Dermis microvascular lymphatic vessel endothelial cell (primary cell): Measurements from ENCODE around the gene C4B. TPM values are rescaled to one million over a fixed set of nuclear protein-coding genes. Genes with fewer than 3 reads are reported as not detected.

Experiments
- DNase-seq, 2 donors: peaks; one replicate each; pipeline versions ENCODE4 v3.0.0 to v3.0.0-alpha.2; 2010; ENCODE audit warnings: low read depth in 2 of 2
- total RNA-seq: library from RNA; depleted of rRNA; stranded (reverse); fragments of >200 nt; gene quantifications from 2 replicates; pipeline ENCODE4 v1.2.1, GENCODE V29; 2014

Gene C4B
- total RNA-seq, 1 donor from 2014 or later, result 0.77 TPM

GRCh38 chr6:32081168-32081990, 66.8 kb downstream of the C4B start:
- DNase-seq, result peak in 1 of 2 donors; percentile 52

DNA sequence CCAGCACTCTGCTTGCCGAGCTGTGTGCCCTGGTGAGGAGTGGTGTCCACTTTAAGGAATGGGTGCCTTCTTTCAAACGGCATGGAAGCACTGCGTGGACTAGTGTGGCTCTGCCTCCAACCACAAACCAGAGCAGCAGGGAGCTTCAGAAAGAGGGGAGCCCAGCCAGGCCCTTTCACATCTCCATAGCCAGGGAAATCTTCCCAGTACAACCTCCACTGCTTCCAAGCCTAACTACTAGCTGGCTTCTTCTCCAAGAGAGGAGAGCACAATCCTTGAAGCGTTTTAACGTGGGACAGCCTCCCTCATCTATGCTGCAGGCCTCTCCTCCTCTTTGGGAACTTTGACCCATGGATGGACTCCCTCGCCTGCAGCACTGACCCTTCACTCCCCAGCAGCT, 67.9 kb downstream of the C4B start:
- DNase-seq, result no peak

GRCh38 chr6:32082935-32083334, 68.3 kb downstream of the C4B start:
- DNase-seq, result no peak

- DNase-seq, result no peak
Observed at GRCh38 chr6:32083812-32084768, 69.5 kb downstream of the C4B start.

GRCh38 chr6:32084780-32085179, 70.2 kb downstream of the C4B start:
- DNase-seq, result no peak

Other genes with a start within 250 kb of the C4B start
- gene VWA7, start 237.5 kb upstream of the C4B start, total RNA-seq, result under 0.01 and 0.13 TPM in 2 replicates
- gene VARS1, start 219.0 kb upstream of the C4B start, total RNA-seq, result 48.1 and 53.7 TPM in 2 replicates
- gene LSM2, start 207.8 kb upstream of the C4B start, total RNA-seq, result 29.5 and 39.2 TPM in 2 replicates
- gene HSPA1L, start 199.5 kb upstream of the C4B start, total RNA-seq, result 1.2 and 1.4 TPM in 2 replicates
- 67.4 and 81.8 TPM in 2 replicates for gene HSPA1A, start 199.3 kb upstream of the C4B start, total RNA-seq
- 27.6 and 37.1 TPM in 2 replicates for gene HSPA1B, start 187.1 kb upstream of the C4B start, total RNA-seq
- gene NEU1, start 152.0 kb upstream of the C4B start, total RNA-seq, result 50.2 and 73.0 TPM in 2 replicates
- gene SLC44A4, start 135.8 kb upstream of the C4B start, total RNA-seq, result under 0.01 TPM in 2 replicates
- gene EHMT2, start 117.1 kb upstream of the C4B start, total RNA-seq, result 25.9 and 37.4 TPM in 2 replicates
- gene ZBTB12, start 112.7 kb upstream of the C4B start, total RNA-seq, result 2.2 and 3.0 TPM in 2 replicates
- gene C2, start 87.1 kb upstream of the C4B start, total RNA-seq, result 0.13 TPM in 1 of 2 replicates, not detected in the other
- 0.13 and 0.51 TPM in 2 replicates for gene CFB, start 68.7 kb upstream of the C4B start, total RNA-seq
- 58.3 and 77.6 TPM in 2 replicates for gene NELFE, start 55.8 kb upstream of the C4B start, total RNA-seq
- gene SKIC2, start 55.6 kb upstream of the C4B start, total RNA-seq, result 25.4 and 33.5 TPM in 2 replicates
- gene DXO, start 42.7 kb upstream of the C4B start, total RNA-seq, result 6.4 and 8.0 TPM in 2 replicates
- 0.90 and 1.4 TPM in 2 replicates for gene C4A, start 32.7 kb upstream of the C4B start, total RNA-seq
- gene CYP21A2, start 23.6 kb downstream of the C4B start, total RNA-seq, result not detected in 2 replicates
- 0.90 and 1.8 TPM in 2 replicates for gene TNXB, start 94.5 kb downstream of the C4B start, total RNA-seq
- 9.5 and 17.7 TPM in 2 replicates for gene ATF6B, start 113.5 kb downstream of the C4B start, total RNA-seq
- 4.9 and 5.8 TPM in 2 replicates for gene FKBPL, start 115.5 kb downstream of the C4B start, total RNA-seq
- gene PRRT1, start 137.1 kb downstream of the C4B start, total RNA-seq, result under 0.01 TPM in 2 replicates
- 27.2 and 50.1 TPM in 2 replicates for gene PPT2, start 139.3 kb downstream of the C4B start, total RNA-seq
- 0.64 and 2.3 TPM in 2 replicates for gene EGFL8, start 149.8 kb downstream of the C4B start, total RNA-seq
- 5.6 and 13.4 TPM in 2 replicates for gene AGPAT1, start 161.3 kb downstream of the C4B start, total RNA-seq
- 44.4 and 53.6 TPM in 2 replicates for gene RNF5, start 163.6 kb downstream of the C4B start, total RNA-seq
- 0.38 and 0.39 TPM in 2 replicates for gene AGER, start 169.5 kb downstream of the C4B start, total RNA-seq
- 37.2 and 46.8 TPM in 2 replicates for gene PBX2, start 175.4 kb downstream of the C4B start, total RNA-seq
- gene GPSM3, start 177.8 kb downstream of the C4B start, total RNA-seq, result 6.9 and 9.0 TPM in 2 replicates
- 11.9 and 13.3 TPM in 2 replicates for gene NOTCH4, start 209.3 kb downstream of the C4B start, total RNA-seq